Suppressor macrophage treated with lipopolysaccharide for 1 hour (primary cell): Measurements from ENCODE around the gene RIMS4.

Source experiments
- DNase-seq, 3 donors: peaks; one replicate each; pipeline ENCODE4 v3.0.0-alpha.2; 2020 to 2022

Gene RIMS4

GRCh38 chr20:44759595-44759994, 50.8 kb downstream of the RIMS4 start:
- no peak for DNase-seq

- DNase-seq: no peak
Measured at GRCh38 chr20:44758247-44759101, 51.9 kb downstream of the RIMS4 start.

DNA sequence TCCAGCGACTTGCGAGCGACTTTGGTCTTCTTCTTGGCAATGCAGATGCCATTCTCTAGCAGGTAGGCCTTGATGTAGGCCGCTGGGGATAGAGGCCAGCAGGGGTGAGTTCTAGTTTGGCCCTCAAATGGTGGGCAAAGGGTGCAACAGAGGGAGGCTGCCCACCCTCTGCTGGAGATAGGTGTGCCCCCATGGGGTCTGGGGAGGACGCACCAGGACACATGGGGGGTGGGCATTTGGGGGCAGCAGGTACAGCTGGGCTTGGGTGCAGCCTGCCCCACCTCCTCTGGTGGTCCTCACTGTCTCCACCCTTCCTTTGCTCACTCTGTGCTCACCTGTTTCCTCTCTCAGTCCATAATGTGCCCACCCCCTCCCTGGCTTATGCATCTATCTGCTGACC, 53.4 kb downstream of the RIMS4 start:
- no peak for DNase-seq

- no peak for DNase-seq
Measured at GRCh38 chr20:44756011-44756688, 54.2 kb downstream of the RIMS4 start.

- no peak for DNase-seq
Measured at GRCh38 chr20:44754554-44754953, 55.8 kb downstream of the RIMS4 start.

- no peak for DNase-seq
Measured at GRCh38 chr20:44752099-44752931, 58.0 kb downstream of the RIMS4 start.

DNA sequence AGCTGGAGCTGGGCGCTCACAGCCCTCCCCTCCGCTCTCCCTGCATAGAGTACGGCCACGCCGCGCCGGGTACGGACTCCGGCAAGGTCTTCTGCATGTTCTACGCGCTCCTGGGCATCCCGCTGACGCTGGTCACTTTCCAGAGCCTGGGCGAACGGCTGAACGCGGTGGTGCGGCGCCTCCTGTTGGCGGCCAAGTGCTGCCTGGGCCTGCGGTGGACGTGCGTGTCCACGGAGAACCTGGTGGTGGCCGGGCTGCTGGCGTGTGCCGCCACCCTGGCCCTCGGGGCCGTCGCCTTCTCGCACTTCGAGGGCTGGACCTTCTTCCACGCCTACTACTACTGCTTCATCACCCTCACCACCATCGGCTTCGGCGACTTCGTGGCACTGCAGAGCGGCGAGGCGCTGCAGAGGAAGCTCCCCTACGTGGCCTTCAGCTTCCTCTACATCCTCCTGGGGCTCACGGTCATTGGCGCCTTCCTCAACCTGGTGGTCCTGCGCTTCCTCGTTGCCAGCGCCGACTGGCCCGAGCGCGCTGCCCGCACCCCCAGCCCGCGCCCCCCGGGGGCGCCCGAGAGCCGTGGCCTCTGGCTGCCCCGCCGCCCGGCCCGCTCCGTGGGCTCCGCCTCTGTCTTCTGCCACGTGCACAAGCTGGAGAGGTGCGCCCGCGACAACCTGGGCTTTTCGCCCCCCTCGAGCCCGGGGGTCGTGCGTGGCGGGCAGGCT, 60.1 kb downstream of the RIMS4 start:
- peak in 2 of 3 donors; percentile 10 to 58 for DNase-seq

GRCh38 chr20:44748005-44748370, 62.4 kb downstream of the RIMS4 start:
- no peak for DNase-seq

- DNase-seq: peak; percentile 72 to 81 (median 79)
Measured at GRCh38 chr20:44747166-44748004, 63.0 kb downstream of the RIMS4 start.

- no peak for DNase-seq
Measured at GRCh38 chr20:44746367-44747165, 63.8 kb downstream of the RIMS4 start.

GRCh38 chr20:44745598-44746366, 64.6 kb downstream of the RIMS4 start, which contains the start of gene KCNK15:
Gene KCNK15, plus strand, starts transcription at chr20:44745865. Its CDS starts 46 bp downstream, at chr20:44745911.
- DNase-seq: peak; percentile 60 to 77 (median 64)

DNA sequence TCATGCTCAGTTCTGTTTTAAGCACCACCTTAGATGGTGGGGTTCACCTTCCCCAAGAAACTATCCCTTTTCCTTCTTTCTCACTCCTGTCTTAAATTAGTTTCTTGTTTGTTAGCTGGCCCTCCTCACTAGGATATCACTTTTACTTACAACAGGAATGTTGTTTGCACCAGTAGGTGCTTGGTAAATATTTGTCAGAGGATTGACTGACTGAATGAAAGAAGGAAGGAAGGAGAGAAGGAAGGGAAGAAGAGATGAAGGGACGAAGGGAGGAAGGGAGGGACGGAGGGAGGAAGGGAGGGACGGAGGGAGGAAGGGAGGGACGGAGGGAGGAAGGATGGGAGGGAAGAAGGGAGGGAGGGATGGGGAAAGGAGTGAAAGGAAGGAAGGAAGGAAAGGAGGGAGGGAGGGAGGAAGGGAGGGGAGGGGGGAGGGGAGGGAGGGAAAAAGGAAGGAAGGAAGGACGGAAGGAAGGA, 65.2 kb downstream of the RIMS4 start:
- DNase-seq: no peak

DNA sequence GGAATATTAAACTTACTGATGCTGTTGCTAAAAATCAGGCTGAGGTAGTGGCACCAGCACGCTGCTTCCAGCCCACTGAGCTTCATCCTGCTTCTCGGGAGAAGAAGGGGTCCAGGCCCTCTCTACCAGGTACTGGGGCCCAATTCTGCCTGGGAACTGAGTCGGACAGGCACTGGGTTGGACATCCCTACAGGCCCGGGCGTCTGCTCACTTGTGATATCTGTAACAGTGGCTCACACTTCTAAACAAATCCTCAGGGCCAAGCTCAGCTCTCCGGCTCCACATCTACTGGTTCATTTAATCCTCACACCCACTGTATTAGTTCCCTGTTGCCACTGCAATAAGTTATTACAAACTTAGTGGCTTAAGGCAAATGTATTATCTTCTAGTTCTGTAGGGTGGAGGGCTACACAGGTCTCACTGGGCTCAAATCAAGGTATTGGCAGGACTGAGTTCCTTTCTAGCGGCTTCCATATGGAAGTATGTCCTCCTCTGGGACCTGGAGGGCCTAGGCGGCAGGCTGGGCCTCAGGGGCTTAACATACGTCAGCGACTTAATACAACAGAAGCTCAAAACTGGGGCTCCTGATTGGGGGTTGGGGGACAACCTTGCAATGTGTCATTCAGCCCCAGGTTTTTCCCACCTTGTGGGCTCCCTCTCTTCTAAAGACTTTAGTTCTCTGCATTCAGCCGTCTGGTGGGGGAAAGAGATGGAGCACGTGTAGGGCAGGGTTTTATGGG, 66.3 kb downstream of the RIMS4 start:
- no peak for DNase-seq

DNA sequence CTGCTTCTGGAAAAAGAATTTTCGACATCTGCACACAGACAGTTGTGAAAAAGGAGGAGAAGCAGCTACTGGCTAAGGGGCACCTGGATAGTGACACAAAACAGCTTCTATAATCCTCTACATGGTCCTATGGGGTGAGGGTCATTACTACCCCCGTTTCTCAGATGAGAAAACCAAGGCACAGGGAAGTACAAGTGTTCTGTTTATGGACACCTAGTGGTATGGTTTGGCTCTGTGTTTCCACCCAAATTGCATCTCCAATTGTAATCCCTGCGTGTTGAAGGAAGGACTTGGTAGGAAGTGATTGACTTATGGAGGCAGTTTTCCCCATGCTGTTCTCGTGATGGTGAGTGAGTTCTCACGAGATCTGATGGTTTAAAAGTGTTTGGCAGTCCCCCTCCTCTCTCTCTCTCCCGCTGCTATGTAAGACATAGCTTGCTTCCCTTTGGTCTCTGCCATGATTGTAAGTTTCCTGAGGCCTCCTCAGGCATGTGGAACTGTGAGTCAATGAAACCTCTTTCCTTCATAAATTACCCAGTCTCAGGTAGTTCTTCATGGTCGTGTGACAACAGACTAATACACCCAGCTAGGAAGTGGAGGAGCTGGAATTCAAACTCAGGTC, 67.2 kb downstream of the RIMS4 start:
- DNase-seq: no peak

DNA sequence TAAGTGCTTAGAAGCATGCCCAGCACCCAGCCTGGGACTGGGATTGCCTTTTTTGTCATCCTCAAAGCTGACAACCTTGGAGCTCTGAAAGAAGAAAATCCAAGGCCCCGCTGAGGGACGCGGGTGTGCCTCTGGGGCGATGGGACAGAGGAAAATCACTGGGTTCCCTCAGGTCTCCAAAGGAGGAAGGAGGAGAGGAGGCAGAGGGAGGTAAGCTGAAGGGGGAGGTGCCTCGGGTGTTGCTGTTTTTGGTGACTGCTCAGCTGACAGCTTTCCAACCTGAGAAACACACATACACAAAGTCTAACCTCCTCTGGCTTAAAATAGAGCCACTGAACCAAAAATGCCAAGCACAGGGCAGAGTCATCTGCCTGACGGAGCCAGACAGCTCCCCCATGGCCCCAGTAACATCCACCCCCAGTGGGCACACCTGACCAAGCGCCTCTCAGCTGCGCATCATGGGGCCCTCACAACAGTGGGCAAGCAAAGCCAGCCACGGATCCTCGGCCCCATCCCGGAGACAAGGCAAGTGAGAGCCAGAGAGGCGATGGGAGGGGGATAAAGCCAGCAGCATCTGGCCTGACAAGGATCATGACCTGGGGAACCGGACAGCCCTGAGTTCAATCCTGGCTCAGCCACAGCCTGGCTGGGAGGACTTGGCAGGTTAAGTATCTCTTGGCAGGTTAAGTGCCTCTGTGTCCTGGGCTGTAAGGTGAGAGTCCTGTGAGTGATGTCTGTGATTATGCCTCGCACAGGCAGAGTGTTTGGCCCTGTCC, 67.9 kb downstream of the RIMS4 start:
- no peak for DNase-seq

DNA sequence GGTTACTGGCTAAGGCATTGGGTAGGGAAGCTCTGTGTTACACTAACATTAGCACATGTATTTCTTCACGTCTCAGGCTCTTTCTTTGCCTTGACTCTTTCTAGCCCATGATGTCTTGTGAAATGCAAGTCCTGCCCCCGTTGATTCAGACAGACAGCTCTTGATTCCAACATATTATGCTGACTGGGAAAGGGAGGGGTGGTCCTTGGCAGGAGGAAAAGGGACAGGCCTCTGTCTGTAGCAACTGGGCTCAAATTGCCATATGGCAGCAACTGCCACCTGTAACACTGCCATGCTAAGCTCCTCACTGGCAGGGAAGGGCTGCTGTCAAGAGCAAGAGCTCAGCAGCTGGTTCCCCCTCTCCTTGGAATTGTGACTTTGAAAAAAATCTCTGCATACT, 70.4 kb downstream of the RIMS4 start:
- no peak for DNase-seq

DNA sequence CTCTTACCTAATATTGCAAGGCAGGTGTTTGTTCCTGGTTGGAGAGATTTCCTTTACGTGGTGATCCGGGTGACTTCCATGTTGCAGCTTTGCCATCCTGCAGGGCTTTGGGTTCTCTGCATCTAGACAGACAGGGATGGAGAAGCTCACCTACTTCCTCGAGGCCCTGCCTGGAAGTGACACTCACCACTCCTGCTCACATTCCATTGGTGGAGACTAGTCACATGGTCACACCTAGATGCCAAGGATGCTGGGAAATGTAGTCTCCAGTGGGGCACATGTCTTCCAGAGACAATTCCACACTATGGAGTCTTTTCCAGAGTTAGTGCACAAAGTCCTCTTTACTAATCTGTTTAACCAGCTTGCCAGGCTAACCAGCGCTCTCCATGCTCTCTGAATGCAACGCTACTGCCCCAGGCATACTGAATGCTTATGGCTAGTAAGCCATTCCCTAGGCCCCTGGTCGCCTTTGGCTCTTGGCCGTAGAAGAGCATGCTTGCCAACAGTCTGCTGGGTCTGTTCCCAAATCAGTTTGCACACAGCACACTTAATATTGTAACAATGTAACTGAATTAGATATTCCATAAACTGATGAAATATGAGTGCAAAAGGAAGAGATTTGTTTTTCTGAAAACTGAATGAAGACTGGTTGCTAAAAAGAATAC, 71.4 kb downstream of the RIMS4 start:
- peak; percentile 48 to 63 (median 49) for DNase-seq
